ENCODE measurements around the gene AOPEP.

AOPEP gene

DNA sequence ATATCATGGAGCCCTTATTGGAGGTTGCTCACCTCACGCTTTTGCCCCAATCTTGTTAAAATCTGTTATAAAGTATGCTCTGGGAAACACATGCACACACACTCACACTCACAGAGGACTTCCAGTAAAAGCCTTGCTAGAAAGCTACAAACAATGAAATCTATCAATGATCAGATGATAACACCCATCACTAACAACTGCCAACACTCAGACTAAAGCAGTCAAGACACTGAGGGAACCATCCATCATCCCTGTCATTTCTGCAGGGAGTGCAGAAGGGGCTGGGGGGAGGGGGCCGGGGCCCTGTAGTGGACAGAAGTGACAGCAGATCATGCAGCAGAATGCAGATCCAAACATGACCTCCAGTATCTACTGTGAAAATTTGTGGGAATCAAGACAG is 179.1 kb downstream of the AOPEP start:
- DNase-seq, result no peak

DNA sequence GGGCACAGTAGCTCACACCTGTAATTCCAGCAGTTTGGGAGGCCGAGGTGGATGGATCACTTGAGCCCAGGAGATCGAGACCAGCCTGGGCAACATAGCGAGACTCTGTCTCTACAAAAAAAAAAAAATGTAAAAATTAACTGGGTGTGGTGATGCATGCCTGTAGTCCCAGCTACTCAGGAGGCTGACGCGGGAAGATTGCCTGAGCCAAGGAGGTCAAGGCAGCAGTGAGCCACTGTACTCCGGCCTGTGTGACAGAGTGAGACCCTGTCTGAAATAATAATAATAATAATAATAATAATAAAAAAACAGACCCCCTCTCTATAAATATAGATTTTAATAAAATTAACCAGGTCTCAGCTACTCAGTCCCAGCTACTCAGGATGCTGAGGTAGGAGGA is 179.7 kb downstream of the AOPEP start:
- no peak for DNase-seq

DNA sequence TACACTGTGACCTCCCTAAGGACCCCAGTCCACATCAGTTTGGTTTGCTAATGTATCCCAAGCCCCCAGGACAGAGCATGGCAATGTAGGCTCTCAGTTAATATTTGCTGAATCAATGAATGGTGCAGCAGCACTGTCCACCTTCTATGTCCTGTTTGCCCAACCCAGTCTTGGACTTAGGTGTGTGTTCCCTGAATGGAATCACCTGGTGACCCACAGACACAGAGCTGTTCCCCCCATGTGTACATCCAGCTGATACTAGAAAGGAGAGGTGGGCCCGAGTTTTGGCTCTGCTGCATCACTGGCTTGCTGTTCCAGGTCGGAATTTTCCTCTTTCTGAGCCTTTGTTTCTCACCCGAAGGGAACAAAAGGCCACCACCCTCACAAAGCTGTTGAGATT is 180.2 kb downstream of the AOPEP start:
- DNase-seq, result no peak

DNA sequence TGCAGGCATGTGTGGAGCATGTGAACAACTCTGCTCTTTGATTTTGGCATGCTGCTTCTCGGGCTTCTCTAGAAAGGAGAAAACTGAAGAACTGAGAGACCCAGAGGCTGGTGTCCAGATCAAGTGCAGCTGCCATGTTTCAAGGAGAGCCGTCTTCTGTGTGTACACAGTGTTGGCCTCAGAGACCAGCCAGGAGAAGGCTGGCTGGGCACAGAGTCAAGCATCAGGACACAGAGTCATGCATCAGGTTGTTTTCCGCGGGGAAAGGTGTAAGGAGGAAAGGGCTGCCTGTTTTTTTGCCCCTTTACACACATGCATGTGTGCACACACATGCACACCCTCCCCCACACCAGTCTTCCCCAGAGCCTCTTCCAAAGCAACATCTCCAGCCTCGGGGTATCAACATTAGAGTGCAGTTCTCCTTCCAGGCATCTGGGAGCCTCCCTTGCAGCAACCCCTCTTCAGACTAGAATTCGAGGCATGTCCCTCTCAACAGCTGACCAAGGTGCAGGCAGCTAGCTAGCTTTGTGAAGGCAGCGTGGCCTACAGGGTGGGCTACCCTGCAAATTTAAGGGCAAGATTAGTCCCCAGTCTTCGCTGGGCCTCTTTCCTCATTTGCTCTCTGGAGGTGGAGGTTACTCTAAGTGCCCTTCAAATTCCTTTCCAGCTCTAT is 180.9 kb downstream of the AOPEP start:
- DNase-seq, result no peak

DNA sequence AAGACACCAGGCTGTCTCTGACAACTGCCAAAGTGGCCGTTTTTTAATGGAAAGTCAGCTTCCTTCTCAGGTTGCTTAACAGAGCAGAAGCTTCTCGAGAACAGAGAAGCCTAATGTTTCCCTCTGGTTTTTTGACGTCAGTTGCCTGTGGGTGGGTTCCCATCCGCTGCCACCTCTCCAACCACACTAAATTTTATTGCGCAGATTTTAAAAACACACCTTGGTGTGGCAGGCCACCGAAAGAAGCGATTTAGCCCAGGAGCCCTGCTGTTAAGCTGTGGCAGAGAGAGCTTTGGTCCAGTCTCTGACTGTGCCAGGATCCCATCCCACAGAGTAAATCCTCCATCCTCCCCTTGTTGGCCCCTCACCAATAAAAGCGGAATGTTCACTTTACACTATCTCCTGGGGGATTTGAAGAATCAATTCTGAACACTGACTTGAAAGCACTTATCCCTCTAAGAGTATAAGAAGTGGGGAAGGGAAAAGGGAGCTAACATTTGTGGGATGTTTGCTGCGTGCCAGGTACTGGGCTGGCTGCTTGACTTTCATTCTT is 181.6 kb downstream of the AOPEP start:
- no peak for DNase-seq

DNA sequence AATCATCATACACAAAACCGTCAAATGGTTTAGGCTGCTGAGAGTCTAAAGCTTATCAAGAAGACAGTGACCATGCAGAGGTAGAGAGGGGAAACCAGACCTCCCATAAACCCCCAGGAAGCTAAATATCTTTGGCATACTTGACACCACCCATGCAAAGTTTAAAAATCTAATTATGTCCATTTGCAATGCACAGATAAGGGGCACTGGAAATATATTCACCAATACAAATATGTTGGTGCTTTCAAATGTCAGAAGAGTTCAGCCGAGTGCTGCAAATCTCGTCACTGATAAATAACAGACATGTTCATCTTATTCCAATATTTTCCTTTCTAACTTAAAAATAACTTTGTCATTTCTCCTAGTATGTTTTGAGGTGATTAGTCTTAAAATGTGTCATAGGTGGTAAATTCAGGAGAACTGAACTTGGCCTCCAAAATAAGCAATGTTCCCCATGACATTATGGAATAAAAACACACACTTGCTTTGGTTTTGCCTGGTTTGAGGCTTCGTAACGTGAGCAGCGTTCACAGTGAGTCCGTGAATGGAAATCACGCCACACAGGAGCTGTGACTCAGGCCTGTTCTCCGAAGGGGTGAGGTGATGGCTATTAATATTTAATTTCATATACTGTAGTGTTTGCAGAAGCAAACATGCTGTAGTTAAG is 182.2 kb downstream of the AOPEP start:
- no peak for DNase-seq

DNA sequence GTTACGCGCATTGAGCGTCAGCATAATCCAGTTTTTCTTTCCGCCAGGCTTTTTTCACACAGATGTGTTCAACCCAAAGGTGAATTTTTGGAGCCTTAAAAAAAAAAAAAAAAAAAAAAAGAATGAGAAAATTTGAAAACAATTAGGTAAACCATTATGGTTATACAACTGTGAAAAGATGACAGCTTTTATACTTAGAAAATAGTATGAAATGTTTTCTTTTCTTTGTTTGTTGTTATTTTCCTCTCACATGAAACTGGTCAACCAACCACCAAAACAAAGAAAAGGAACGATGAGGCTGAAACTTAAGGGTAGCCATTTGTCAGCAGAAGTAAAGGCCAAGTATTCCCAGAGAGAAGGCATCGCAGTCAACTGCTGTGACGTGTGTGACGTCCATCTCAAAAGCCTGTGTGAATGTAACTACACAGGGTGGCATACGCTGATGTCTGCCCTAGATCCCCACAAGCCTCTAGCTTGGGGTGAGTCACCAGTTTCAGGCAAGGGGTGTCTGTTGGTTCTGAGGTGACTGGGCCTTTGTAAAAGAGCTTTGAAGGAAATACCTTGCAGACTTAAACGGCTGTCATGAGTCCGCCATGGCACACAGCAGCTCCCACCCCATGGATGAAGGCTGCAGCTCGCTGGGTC is 182.9 kb downstream of the AOPEP start:
- no peak for DNase-seq

DNA sequence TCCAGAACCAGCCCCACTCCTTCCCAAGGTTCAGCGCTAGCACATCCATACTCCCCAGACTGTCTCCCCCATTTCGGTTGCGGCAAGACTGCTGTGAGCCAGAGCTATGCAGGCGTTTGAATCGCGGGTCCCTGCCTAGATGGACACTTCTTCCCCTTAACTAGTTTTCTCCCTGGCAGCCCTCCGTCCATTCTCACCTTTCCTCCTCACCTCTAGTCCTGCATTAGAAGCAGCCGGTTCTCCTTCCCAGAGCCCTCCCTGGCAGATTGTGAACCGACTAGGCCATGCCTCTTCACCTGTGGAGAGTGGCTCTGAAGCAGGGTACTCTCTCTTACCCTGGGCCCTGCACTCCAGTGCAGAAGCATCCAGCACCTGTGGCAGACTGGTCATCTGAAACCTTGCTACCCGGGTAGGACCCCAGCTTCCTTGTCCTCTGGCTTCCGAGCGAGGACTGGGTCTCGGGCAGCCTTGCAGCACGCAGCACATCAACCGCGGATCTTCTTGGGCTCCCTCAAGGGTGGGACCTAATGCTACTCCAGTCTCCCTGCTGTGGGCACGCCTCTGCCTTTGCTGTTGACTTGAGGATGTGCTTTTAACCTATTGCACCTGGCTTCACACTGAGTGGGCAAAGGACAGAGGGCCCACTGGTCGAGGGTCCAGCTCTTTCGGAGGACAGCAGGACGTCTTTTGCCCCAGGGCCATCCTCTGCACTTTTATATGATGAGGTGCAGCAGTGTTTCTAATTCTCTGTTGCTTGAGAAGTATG is 183.6 kb downstream of the AOPEP start:
- DNase-seq, result no peak

DNA sequence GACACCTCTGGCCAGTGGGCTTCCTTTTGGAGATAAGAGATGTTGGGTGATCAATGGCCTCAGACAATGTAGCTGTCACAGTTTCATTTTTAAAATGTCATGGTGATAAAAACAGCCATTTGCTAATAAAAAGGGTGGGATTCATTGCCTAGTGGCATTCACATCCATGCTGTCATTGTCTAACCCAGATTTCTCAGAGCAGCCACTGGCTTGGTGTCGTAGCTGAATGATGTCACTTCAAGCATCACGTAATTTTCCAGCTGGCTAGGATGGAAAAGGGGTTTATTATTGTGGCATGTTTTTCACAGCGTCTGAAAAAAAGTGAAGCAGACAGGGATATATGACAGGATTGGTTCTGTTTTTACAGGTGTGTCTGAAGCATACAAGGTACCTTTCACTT is 184.7 kb downstream of the AOPEP start:
- DNase-seq, result no peak

DNA sequence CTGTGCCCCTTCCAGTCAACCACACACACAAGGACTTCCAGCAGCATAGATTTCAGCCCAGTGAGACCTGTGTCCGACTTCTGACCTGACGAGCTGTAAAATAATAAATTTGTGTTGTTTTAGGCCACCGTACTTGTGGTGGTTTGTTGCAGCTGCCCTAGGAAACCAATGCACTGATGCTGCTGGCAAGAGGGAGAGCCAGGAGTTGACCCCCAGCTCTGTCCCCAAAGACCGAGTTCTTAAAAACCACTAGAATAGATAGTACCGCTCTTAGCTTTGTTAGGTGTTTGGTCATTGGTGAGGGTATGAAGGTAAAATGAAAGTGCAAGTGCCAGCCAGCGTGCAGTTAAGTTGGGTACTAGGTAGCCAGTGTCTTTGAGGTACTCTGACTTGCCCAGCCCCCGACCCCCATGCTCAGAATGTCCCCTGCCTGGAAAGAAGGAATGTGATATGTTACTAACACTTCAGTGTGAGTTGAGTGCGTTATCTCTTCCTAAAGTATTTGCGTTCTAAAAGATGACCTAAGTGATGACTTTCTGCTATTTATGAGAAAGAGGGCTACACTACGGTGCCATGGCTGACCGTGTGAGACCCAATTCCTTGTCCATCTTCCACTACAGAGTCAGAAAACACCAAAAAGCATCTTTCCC is 185.6 kb downstream of the AOPEP start:
- DNase-seq, result no peak

DNA sequence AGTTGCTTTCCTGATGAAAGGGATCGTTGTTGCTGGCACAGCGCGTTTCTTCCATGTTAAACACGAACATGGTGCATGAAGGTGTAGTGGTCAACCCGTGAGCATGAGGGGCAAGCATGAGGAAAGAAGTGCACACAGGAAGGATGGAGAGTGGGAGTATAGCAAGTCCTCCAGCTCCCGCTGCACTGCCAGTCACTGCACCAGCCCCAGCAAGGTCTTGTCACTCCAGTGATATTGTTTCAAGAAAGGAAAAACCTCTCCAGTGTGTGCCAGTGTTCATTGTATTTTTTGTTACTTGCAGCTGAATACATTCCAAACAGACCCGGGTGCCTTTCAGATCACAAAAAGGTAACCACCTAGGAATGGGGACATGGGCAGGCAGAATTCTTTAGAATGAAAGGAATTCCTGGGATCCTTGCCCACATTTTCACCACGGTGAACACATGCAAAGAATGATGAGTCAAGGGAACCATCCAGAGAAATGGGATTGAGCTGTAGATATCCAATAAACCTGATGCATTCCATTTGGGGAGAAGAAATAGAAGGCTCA is 186.3 kb downstream of the AOPEP start:
- no peak for DNase-seq

DNA sequence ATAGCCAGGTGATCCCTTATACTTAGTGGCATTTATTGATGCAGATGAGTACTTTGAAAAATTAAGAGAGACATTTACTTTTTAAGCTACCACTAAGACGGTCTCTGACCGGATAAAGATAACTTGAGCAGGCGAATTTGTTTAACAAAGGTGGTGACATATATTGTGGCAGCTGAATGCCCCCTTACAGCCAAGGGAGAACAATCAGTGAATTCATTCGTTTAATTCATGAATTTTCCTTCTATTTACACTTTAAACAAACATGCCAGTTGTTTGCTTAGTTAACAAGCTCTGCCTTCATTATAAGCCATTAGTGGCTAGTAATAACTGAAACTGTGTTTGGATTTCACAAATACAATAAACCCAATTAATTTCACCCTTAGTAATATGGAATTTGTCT is 187.1 kb downstream of the AOPEP start:
- no peak for DNase-seq

DNA sequence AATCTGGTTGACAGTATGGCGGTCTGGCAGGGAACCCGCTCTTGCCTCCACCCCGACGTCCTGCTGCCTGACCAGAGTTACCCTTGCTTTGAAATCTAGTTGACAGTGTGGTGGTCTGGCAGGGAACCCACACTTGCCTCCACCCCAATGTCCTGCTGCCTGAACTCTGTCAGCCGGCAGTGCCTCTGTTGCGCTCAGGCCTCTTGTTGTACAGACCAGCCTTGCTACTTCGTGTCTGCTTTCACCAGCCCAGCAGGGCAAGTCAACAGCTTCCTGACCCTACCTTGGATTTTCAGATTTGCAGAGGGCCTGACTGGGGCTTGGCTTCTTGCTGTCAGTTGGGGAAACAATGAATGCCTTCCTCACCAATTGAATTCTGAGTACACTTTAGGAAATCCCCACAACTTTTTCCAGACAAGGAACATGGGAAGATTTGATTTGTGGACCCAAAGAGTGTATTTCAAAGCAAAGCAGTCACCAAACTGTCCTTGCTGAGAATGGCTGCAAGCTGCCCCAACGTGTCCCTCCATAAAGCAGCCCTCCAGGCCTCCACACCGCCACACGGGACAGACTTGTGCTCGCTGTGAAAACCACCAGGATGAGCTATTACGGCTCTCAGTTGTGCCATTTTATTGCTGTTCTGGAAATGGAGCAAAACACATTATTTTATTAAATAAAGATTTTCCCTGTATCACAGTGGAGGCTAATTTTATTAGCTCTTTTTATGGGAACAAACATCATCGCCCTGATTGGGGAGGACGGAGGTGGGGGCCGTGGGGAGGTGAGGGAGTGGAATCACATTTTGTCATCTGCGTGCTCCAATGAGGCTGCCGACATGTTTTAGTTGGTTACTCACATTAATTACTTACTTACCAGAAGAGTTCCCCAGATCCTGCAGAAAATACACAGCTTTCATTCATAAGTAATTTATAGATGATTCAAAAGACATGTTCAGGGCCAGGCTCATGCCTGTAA is 189.3 kb downstream of the AOPEP start:
- no peak for DNase-seq

DNA sequence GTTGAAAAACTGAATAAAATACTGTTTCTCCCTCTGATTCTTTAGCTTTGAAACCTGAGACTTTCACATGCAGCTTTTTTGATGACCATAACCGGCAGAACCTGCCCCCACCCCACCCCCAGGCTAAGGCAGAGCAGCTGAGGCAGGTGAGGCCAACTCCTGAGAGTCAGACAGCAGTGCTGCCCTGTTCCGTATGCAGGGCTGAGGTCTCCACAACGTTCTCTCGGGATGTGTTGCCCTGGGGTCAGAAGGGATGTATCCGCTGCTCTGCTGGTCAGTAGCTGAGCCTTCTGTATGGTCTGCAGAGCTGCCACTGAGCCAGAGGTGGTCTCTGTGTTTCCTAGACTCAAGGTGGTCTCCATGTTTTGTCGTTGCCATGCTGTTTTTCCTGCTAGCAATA is 190.5 kb downstream of the AOPEP start:
- DNase-seq, result no peak

DNA sequence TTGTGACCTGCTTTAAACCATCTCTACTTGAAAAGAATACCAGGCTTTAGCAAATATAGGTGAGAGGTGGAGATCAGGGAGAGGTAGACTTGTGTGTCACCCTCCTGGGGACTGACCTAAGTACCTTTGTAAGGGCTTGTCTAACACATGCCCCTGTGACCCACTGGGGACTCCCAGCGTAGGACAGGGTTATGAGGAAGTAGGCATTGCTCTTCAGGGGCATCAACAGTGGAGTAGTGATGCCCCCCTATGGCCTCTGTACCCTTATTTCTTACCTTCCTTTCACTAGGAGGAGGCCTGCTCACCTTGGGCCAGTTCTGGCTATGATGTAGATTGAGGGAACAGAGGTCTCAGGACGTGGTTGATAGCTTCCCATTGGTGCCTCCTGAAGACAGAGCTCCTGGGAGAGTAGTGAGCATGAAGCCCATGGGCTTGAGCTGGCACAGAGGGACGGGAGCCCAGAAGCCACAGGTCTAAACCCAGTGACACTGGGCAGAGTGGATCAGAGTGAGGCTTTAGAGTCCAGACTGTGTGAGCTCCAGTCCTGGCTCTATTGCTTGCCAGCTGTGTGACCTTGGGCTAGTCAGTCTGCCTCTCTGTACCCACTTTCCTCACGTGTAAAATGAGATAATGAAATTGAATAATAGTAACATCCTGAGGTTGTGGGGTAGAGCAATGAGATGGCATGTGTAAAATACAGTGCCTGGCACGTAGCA is 191.7 kb downstream of the AOPEP start:
- peak; percentile 44 for DNase-seq

DNA sequence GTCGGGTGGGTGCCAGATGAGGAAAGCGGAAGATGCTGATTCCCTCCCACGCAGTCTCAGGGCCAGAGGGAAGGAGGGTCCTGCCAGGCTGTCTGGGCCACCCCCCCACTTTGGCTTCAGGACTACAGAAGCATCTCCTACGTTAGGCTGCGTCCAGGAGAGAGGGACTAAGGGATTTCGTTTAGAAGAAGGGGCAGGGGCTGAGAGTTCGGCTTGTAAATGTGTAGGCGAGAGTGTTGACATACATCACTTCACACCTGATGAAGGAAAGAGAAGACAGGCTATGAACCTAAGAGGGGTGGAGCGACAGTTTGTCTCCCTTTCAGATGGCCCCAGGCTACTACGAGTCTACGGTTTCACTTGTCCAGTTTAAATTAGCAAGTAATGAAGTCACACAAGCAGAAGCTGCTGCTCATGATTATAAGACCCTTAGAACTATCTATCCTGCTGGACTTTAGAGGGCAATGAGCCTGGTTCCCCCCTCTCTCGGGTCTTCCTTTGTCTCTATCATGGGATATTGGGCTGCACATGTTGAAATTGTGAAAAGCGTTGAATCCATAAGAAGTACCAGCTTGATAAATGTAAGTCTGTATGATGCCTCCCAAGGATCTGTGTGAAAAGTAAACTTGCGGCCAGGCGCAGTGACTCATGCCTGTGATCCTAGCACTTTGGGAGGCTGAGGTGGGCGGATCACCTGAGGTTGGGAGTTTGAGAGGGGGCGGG is 193.0 kb downstream of the AOPEP start:
- DNase-seq, result no peak

DNA sequence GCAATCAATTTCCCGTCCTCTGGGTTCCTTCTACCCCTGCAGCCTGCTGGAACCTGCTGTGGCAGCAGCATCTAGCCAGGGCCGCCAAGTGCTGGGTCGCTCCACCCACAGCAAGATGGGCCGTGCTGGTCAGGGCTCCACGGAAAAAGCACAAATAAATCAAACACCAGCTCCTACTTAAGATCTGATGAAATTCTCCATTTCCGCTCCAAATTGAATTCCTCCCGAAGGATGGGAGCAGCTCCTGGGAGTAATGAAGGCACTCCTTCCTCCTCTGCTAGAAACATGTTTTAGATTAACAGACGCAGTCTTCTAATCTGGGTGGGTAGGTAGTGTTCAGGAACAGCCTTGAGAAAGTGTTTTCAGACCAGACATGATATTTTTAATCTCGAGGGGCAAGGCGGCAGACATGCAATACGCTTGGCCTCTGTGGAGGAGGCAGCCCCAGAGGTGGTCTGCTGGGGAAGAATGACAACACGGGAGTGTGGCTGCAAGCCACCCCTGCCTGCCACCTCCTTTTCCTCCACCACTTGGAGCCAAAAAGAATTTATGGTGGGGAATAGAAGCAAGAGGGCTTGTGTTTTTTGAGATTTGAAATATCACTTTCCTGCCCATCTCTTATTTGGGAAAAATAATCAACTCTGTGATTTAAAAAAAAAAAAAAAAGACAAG is 194.1 kb downstream of the AOPEP start:
- no peak for DNase-seq

DNA sequence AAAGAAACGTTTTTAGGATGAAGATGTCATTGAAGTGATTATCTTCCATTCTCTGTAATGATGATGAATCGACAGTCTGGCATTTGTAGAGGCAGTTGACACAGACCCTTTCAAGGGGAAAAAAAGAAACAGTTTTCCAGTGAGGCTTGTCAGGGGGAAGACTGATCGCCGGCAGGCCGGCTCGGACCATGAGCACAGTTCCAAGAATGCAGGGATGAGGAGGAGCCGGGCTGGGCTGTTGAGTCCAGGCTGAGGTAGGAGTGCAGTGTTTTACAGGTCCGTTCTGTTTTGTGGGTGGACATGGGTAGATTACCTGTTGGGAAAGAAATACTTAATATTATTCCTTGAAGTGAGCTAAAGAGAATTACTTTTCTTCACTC is 194.6 kb downstream of the AOPEP start:
- no peak for DNase-seq

DNA sequence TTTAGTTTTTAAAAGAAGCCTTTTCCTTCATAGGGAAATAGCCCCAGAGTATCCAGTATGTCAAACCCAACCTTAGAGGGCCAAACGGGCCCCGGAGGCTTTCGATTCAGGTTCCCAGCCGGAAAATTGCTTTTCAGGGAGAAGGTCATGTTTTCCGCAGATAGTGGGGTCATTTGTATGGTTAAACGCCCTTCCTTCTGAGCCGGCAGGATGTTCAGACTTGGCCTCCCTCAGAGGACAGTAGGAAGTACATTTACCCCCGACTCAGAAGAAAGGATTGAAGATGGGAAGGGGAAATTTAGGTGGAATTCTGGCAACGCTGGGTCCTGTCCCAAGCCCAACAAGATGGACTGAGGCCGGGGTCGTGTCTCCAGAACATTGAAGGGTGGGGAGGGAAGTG is 195.2 kb downstream of the AOPEP start:
- DNase-seq, result no peak

Data from GDM1 (cell line).